SK-N-SH treated with all-trans-retinoic acid at 6 μM for 48 hours (cell line): ENCODE results near the gene PASK.

ENCODE experiments used
- SNAI2 ChIP-seq: fragments of 250-450 bp; sonication (Bioruptor Pico); IDR thresholded peaks from 2 replicates; pipeline ENCODE4 v1.5.0; 2020; ENCODE audit warnings: mild to moderate bottlenecking, moderate library complexity
- ZNF70 ChIP-seq: fragments of 450-650 bp; formaldehyde crosslinking; IDR thresholded peaks from 2 replicates; pipeline ENCODE4 v1.5.0; 2020; ENCODE audit warnings: mild to moderate bottlenecking, moderate library complexity
- TF ChIP-seq, protein P1 (sequence below): fragments of 250-450 bp; sonication (Bioruptor Pico); IDR thresholded peaks from 2 replicates; pipeline ENCODE4 v1.8.0; 2021; ENCODE audit warnings: low read depth, mild to moderate bottlenecking, moderate library complexity, borderline replicate concordance

- TF ChIP-seq SNAI2 (CRISPR knock-in tag) (no peak), ZNF70 (no peak)
- TF ChIP-seq, protein P1, sequence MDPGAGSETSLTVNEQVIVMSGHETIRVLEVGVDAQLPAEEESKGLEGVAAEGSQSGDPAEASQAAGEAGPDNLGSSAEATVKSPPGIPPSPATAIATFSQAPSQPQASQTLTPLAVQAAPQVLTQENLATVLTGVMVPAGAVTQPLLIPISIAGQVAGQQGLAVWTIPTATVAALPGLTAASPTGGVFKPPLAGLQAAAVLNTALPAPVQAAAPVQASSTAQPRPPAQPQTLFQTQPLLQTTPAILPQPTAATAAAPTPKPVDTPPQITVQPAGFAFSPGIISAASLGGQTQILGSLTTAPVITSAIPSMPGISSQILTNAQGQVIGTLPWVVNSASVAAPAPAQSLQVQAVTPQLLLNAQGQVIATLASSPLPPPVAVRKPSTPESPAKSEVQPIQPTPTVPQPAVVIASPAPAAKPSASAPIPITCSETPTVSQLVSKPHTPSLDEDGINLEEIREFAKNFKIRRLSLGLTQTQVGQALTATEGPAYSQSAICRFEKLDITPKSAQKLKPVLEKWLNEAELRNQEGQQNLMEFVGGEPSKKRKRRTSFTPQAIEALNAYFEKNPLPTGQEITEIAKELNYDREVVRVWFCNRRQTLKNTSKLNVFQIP (CRISPR knock-in tag) = no peak
These were observed 80.1 kb downstream of the PASK start for GRCh38 chr2:241068942-241069810.
